ENCODE data around the gene C6orf132. TPM values are rescaled to one million over a fixed set of nuclear protein-coding genes. Genes with fewer than 3 reads are reported as not detected.
A peak's percentile ranks its signal among the peaks of the same experiment; 100 is the strongest.

The C6orf132 gene
- total RNA-seq, 2 experiments from 2014 or later = 0.05 to 0.10 TPM

DNA sequence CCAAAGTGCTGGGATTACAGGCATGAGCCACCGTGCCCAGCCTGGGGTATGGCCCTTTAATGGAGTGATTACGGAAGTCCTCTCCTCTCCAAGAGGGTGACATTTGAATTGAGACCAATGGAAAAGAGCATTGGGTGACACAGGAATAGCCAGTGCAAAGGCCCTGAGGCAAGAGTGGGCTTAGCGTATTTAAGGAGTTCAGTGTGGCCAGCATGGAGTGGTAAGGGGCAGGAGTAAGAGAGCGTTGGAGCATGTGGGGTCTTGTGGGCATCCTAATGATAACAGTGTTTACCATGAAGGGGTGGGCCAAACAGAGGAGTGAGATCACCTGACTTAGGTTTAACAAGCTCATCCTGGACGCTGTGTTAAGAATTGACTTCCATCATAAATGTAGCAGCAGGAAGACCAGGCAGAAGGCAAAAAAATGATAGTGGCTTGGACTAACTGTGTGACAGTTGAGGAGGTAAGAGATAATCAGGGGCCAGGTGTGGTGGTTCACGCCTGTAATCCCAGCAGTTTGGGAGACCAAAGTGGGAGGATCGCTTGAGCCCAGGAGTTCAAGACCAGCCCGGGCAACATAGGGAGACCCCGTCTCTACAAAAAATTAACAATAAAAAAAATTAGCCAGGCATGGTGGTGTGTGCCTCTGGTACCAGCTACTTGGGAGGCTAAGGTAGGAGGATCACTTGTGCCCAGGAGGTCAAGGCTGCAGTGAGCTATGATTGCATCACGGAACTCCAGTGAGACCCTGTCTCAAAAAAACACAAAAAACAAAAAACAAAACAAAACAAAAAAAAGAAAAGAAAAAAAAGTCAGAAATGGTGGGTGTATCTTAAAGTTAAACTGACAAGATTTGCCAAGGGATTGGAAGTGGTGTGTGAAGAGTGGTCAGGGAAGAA lies 51.4 kb downstream of the C6orf132 start:
- H3K27ac Mint-ChIP-seq = no peak overlapping the region
- POLR2A ChIA-PET = no interaction called here
- no peaks in the 10 kb centered on the region for H3K36me3 Mint-ChIP-seq (ENCODE audit: low read depth)
- DNase-seq = no peak
- CTCF ChIA-PET = interaction anchor here (1.0 to 2.9 kb wide), 2 partner anchors 9 to 13 kb away, joined by 3 to 13 read pairs; no protein-coding TSS in a partner anchor
- no peaks in the 10 kb centered on the region for H3K9me3 Mint-ChIP-seq
- no peaks in the 10 kb centered on the region for H3K4me1 Mint-ChIP-seq
- H3K4me3 Mint-ChIP-seq = no peak overlapping the region
- H3K27me3 Mint-ChIP-seq = no peaks in the 10 kb centered on the region

DNA sequence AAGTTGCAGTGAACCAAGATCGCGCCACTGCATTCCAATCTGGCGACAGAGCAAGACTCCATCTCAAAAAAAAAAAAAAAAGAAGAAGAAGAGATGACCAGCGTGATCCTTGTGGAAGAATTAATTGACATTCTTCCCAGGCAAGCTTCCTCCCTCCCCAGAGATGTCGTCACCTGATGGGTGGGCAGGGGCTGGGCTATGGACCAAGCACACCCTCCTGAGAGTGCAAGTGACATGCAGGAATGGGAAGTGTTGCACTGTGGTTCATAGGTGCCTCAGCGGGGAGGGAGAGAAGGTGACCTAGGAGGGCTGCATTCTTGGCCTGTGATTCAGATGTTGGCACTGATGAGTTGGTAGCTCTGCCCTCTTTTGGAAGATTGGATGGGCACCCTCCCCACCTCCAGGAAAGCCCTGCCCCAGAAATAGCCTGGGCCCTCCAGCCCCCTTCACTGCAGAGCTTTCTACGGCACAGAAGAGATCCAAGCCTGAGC lies 54.3 kb downstream of the C6orf132 start:
- Mint-ChIP-seq H3K27me3 (no peaks in the 10 kb centered on the region), H3K36me3 (ENCODE audit: low read depth) (peaks cover 4% of the 10 kb centered on the region), H3K4me3 (no peak overlapping the region), H3K9me3 (no peaks in the 10 kb centered on the region), H3K4me1 (no peaks in the 10 kb centered on the region), H3K27ac (no peak overlapping the region)
- POLR2A ChIA-PET = interaction anchor here (1.2 kb wide), 2 partner anchors 11 to 125 kb away, joined by 3 to 5 read pairs; no protein-coding TSS in a partner anchor
- no peak for DNase-seq
- CTCF ChIA-PET = interaction anchor here (3.1 kb wide), 1 partner anchor 16 kb away, joined by 18 read pairs; no protein-coding TSS in a partner anchor

DNA sequence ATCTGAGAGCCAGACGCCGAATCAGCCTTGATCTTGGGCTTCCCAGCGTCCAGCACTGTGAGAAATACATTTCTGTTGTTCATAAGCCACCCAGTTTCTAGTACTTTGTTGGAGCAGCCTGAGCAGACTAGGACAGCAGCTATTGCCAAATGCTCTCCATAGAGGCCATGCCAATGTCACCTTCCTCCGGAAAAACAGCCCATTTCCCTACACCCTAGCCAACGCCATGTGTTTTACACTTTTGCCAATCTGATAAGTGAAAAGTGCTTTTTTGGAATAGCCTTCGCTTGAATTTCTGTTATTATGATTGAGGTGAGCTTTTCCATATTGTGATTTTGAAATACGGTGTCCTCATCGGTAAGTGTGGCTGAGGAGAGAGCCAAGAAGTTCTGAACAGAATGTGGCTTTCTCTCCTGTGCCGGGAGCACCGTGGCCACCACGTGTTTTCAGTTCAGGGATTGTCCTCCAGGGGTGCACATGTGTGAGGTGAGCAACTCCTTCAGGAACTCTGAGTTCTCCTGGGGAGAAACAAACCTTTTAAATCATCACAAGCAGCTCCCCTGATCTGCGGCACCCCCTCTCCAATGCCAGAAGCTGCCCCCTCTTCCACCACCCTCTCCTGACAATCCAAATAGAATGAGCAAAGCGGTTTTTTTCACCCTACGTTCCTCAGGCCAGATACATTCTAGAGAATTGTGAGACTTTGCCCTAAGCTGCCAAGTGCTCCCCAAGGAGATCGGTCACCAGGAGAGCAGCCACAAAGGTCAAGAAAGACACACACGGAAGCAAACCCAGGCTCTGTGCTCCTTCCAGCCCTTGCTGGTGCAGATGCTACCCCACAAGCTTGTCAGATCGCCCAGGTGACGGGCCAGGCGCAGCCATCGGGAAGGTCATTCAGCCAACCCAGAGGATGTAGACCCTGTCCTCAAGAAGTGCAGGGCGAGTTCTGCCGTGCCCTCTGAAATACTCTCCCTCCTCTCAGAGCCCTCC lies 56.1 kb downstream of the C6orf132 start:
- Mint-ChIP-seq H3K9me3 (no peaks in the 10 kb centered on the region), H3K4me1 (no peaks in the 10 kb centered on the region), H3K27ac (no peak overlapping the region), H3K36me3 (ENCODE audit: low read depth) (peaks cover 11% of the 10 kb centered on the region), H3K4me3 (no peak overlapping the region), H3K27me3 (no peaks in the 10 kb centered on the region)
- DNase-seq = no peak
- ChIA-PET POLR2A (no interaction called here), CTCF (interaction anchor here (1.1 to 3.1 kb wide), 3 partner anchors 10 to 18 kb away, joined by 3 to 18 read pairs (median 4); no protein-coding TSS in a partner anchor)

DNA sequence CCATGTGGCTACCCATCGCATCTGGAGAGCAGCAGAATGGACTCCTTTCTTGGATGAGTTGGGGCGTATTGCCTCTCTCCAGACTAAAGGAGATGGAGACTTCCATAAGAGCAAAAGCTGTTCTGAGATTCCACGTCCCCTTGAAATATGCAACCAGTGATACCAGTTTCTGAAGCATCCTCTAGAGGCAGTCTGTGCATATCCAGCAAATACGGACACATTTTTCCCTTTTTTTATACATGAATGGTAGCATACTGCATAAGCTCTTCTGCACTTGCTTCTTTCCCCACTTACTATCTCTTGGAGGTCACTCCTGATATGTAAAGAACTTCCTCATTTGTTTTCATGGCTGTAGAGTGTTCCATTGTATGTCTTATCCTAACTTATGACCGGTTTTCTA lies 57.5 kb downstream of the C6orf132 start:
- Mint-ChIP-seq H3K36me3 (ENCODE audit: low read depth) (peaks cover 15% of the 10 kb centered on the region), H3K27ac (no peak overlapping the region), H3K27me3 (no peaks in the 10 kb centered on the region), H3K4me1 (no peaks in the 10 kb centered on the region), H3K9me3 (no peaks in the 10 kb centered on the region), H3K4me3 (no peak overlapping the region)
- ChIA-PET POLR2A (no interaction called here), CTCF (no interaction called here)
- no peak for DNase-seq

DNA sequence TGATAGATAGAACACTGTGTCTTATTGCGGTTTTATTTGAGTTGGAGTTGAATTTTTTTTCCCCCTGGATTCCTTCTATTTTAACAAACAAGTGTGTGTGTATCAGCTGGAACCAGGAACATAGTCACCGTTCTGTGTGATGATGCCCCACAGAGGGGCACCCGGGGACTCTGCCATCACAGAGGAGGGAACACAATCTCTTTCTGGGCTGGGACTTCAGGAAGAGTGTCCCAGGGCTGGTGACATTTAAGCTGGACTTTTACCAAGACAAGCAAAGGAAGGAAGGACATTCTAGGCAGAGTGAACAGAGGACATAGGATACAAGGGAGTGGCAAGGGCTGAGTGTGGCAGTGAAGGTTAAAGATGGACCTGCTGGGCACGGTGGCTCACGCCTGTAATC lies 58.9 kb downstream of the C6orf132 start:
- Mint-ChIP-seq H3K4me1 (no peaks in the 10 kb centered on the region), H3K9me3 (no peaks in the 10 kb centered on the region), H3K27ac (no peak overlapping the region), H3K4me3 (no peak overlapping the region), H3K27me3 (no peaks in the 10 kb centered on the region), H3K36me3 (ENCODE audit: low read depth) (peaks cover 18% of the 10 kb centered on the region)
- DNase-seq = no peak
- ChIA-PET POLR2A (no interaction called here), CTCF (interaction anchor here (0.7 kb wide), 1 partner anchor 1943 kb away, joined by 3 read pairs; no protein-coding TSS in a partner anchor)

DNA sequence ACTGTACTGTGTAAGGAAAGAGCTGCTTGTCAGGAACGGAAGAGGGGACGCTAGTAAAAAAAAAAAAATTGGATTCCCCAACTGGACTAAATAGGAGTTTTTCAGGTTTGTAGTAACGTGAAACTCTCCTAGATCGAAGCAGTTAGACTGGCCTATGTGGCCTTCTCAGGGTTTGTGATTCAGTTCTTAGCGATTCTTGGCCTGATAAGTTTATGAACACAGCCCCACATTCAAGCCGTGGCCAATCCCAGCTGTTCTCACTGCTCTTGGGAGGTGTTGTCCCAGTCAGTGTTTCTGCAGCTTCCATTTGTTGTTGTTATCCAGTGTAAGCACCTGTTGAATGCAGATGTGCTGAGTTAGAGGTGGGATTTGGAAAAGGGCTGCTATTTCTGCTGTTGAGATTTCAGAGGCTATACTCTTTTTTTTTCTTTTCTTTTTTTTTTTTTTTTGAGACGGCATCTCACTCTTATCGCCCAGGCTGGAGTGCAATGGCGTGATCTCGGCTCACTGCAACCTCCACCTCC lies 62.4 kb downstream of the C6orf132 start:
- Mint-ChIP-seq H3K9me3 (no peaks in the 10 kb centered on the region), H3K4me3 (no peak overlapping the region), H3K27ac (no peak overlapping the region), H3K27me3 (no peaks in the 10 kb centered on the region), H3K36me3 (ENCODE audit: low read depth) (peaks cover 39% of the 10 kb centered on the region), H3K4me1 (no peaks in the 10 kb centered on the region)
- ChIA-PET CTCF (interaction anchor here (1.1 to 3.0 kb wide), 2 partner anchors 24 to 30 kb away, joined by 3 to 12 read pairs; partner anchors contain the start of gene TAF8), POLR2A (no interaction called here)
- DNase-seq = no peak

DNA sequence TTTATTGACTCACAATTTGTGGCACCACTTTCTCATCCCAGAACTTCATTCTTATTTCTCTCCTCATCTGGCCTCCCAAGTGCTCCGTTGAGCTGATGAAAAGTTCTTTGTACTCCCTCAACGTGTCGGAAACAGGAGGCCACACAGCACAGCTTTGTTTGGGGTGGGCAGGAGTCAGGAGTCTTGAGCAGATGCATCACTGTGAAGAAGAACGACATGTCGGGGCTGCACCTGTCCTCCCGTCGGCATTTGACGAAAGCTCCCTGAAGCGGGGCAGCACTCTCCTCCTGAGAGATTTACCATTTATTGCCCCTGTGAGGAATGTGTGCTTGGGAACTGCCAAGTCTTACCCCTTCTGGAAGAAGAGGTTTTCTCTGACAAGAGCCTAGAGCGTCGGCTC lies 64.0 kb downstream of the C6orf132 start:
- Mint-ChIP-seq H3K4me1 (peaks cover 4% of the 10 kb centered on the region), H3K4me3 (no peak overlapping the region), H3K36me3 (ENCODE audit: low read depth) (peaks cover 49% of the 10 kb centered on the region), H3K27ac (no peak overlapping the region), H3K27me3 (no peaks in the 10 kb centered on the region), H3K9me3 (no peaks in the 10 kb centered on the region)
- DNase-seq = no peak
- CTCF ChIA-PET = no interaction called here
- POLR2A ChIA-PET = interaction anchor here (0.9 kb wide), 1 partner anchor 26 kb away, joined by 4 read pairs; no protein-coding TSS in a partner anchor

DNA sequence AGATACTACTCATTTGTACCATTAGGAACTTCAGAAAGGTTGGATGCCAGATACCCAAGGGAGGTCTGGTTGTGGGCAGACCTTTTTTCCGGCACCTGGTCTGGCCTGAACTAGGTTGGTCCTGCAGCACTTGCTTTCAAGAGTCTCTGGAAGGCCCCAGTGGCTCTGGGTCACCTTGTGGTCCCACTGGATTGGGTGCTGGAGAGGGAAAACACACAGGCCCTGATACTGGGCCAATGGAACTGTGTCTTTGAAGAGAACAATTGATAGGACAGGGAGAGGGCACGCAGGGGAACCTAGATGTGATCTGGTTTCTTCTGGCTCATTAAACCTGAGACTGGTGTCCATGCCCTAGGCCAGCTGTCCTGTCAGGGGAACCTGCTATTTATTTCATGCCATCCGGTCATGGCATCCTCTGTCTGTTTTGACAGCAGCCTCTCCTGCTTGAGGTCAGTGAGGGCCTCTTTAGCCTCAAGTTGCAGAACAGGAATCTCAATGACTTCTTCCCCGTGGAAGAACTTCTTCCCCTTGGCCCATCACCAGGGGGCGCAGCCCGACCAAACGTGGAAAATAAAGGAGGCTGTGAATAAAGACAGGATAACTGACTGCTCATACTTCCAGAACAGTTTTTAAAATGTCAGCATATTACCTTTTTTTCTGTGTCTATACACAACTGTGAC lies 67.1 kb downstream of the C6orf132 start:
- no peak overlapping the region for H3K4me3 Mint-ChIP-seq
- peaks cover 18% of the 10 kb centered on the region for H3K4me1 Mint-ChIP-seq
- ChIA-PET POLR2A (no interaction called here), CTCF (interaction anchor here (0.9 to 2.6 kb wide), 4 partner anchors 24 to 472 kb away, joined by 3 to 8 read pairs (median 4); no protein-coding TSS in a partner anchor)
- no peaks in the 10 kb centered on the region for H3K9me3 Mint-ChIP-seq
- DNase-seq = peak; percentile 69
- no peaks in the 10 kb centered on the region for H3K27me3 Mint-ChIP-seq
- H3K27ac Mint-ChIP-seq = no peak overlapping the region
- H3K36me3 Mint-ChIP-seq (ENCODE audit: low read depth) = peaks cover 49% of the 10 kb centered on the region

DNA sequence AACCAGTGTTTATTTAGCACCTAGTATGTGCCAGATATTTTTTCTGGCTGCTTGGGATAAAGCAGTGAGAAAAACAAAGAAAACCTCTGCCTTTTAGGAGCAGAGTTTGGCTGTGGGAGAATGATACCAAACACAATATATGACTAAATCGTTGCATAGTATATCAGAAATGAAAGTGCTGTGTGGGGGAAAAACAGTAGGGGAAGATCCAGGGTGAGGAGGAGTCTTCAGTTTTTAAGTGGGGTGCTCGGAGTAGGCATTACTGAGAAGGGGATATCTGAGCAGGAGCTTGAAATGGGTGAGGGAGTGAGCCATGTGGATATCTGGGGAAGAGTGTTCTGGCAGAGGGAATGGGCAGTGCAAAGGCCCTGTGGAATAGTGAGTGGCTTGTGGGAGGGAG lies 69.1 kb downstream of the C6orf132 start:
- no peak overlapping the region for H3K4me3 Mint-ChIP-seq
- no peaks in the 10 kb centered on the region for H3K27me3 Mint-ChIP-seq
- peaks cover 45% of the 10 kb centered on the region for H3K36me3 Mint-ChIP-seq (ENCODE audit: low read depth)

DNA sequence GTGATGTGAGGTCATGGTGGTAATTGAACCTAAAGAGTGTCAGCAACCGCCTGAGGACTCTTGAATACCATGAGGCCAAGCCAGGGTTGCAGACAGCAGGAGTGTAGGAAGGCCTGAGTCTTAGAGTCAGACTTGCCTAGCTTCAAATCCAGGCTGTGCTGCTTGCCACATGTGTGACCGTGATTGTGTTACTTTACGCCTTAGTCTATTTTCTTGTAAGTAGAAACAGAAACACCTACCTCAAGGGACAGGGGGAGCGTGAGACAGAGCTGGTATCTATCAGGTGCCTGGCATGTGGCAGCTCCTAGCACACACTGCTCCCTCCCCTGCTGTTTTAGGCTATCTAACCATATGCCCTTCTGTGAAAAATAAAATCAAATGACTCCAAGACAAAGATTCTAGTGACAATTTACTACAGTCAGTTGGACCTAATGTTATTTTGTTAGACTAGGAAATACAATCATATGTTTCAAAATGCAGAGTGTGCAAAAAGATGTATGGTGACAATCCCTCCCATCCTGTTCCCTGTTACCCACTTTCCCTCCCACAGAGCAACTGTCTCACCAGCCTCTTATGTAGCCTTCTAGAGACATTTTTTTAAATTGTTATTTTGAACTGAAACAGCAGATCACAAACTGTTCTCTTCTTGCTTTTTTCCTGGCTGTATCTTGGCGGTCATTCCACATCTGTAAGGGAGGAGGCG lies 70.4 kb downstream of the C6orf132 start:
- H3K27me3 Mint-ChIP-seq = no peaks in the 10 kb centered on the region
- peaks cover 18% of the 10 kb centered on the region for H3K4me1 Mint-ChIP-seq
- peaks cover 36% of the 10 kb centered on the region for H3K36me3 Mint-ChIP-seq (ENCODE audit: low read depth)
- no peak overlapping the region for H3K4me3 Mint-ChIP-seq
- H3K9me3 Mint-ChIP-seq = no peaks in the 10 kb centered on the region
- H3K27ac Mint-ChIP-seq = peak overlapping the region; percentile 53
- POLR2A ChIA-PET = no interaction called here
- CTCF ChIA-PET = interaction anchor here (1.5 to 2.1 kb wide), 3 partner anchors 14 to 476 kb away, joined by 3 to 8 read pairs (median 8); no protein-coding TSS in a partner anchor
- no peak for DNase-seq

More for the DNA sequence above, 69.1 kb downstream of the C6orf132 start:
- no peak for DNase-seq
- ChIA-PET CTCF (interaction anchor here (0.6 to 2.1 kb wide), 8 partner anchors 11 to 474 kb away, joined by 3 to 8 read pairs (median 4); partner anchors contain the start of gene TAF8), POLR2A (no interaction called here)
- Mint-ChIP-seq H3K27ac (peak overlapping the region; percentile 62), H3K4me1 (peaks cover 18% of the 10 kb centered on the region), H3K9me3 (no peaks in the 10 kb centered on the region)

DNA sequence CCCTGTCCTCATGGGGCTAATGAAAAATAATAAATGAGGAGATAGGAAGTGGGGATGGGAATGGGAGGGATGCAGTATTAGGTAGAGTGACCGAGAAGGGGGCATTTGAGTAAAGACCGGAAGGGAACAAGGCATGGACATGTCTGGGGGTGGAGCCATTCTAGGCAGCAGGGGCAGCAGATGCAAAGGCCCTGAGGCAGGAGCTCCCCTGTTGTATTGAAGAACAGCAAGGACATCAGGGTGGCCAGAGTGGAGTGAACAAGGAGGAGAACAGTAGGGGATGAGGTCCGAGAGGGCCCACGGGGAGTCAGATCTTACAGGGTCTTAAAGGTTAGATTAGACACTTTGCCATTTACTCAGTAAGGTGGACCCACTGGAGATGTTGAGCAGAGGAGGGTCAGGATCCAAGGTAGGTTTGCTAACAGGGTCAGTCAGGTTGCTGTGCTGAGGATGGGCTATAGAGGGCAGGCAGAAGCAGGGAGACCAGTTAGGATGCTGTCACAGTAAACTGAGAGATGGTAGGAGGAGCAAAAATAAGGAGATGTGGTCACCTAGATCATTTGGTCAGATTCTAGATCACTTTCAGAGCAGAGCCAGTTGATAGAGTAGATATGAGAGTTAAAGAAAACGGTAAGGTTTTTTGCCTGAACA lies 73.4 kb downstream of the C6orf132 start:
- Mint-ChIP-seq H3K4me3 (no peak overlapping the region), H3K27me3 (no peaks in the 10 kb centered on the region), H3K9me3 (no peaks in the 10 kb centered on the region), H3K27ac (no peak overlapping the region), H3K4me1 (peaks cover 18% of the 10 kb centered on the region), H3K36me3 (ENCODE audit: low read depth) (peaks cover 31% of the 10 kb centered on the region)
- DNase-seq = no peak
- ChIA-PET POLR2A (no interaction called here), CTCF (no interaction called here)
